CD4-positive, alpha-beta T cell treated with Interleukin-21 for 1 hour (primary cell): Measurements from ENCODE around the gene CCDC137.

Source experiments
- DNase-seq: peaks from one replicate; pipeline ENCODE4 v3.0.0-alpha.2; 2020

Gene CCDC137

GRCh38 chr17:81683584-81684441 lies 17.3 kb downstream of the CCDC137 start, which contains the start of the genes ARL16 and HGS:
TSS of gene ARL16 (minus strand) at chr17:81683797. CDS start at chr17:81683753, 44 bp downstream.
TSS of gene HGS (plus strand) at chr17:81684011. CDS start at chr17:81684067, 56 bp downstream.
- DNase-seq = peak; percentile 99

DNA sequence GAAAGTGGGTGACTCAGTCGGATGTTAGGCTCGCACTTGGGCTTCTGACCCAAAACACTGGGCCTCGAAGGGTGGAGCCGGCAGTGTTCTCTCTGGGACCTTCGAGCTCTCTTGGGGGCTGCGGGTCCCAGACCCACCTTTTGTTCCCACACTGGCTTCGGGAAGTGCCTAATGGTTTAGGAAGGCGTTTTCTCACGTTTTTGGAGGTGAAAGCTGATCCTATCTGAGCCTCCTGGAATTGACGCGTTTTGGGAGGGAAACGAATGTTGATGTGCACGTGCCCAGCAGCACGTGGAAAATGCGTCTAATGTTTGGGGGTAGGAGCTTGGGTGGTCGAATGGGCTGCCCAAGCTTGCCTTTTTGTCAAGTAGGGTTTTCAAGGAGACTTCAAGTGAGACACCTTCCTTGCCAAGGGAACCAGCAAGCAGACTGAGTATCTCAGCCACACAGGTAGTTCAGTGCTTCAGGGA lies 17.9 kb downstream of the CCDC137 start:
- no peak for DNase-seq

DNA sequence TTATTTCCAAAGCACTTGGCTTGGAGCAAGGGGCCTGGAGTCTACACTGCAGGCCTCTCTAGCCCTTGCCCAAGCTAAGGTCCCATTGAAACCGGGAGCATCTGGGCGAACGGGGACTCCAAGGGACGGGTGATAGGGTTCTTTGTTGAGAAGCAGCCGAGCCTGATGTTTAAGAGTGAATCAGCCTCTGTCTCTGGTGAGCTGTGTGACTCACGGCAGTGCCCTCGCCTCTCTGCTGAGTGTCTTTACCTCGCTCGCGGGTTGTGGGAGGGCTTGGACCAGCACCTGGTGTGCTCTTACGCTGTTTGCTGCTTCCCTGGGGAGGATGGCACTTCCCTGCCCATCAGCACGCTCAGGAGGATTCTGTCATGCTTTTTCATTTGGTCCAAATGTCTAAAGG lies 18.6 kb downstream of the CCDC137 start:
- no peak for DNase-seq

- DNase-seq = no peak
Measured at GRCh38 chr17:81686614-81687013, 20.1 kb downstream of the CCDC137 start.

DNA sequence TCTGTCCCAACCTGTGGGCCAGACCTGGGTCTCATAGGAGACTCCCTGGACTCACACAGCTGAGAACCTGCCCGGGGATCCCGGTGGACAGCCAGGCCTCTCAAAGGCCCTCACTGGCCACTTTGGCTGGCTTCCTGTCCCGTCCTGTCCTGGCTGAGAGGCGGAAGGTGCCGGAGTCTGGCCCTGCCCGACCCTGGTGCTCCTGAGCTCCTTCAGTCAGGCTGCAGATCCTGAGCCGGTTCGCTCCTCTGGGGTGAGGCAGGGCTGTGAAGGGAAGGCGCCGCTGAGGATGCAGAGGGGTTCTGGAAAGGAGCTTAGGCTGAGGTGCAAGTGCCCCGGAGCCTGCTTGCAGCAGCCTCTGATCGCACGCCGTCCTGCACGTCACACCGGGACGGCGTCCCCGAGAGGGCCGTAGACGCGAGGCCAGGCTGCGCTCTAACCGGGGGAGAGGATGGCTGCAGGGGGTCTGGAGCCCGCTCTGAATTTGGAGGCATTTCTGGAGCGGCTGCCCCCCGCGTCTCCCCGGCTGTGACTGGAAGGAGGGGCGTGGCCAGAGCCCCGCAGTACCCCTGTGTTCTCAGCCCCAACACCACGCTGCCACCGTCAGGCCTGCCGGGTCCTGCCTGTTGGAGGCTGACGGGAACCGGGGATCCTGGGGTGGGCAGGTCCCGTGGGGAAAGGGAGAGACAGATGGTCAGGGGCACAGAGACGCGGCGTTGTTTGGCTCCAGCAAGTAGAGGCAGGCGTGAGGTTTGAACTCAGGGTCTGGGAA lies 21.4 kb downstream of the CCDC137 start:
- DNase-seq = no peak

DNA sequence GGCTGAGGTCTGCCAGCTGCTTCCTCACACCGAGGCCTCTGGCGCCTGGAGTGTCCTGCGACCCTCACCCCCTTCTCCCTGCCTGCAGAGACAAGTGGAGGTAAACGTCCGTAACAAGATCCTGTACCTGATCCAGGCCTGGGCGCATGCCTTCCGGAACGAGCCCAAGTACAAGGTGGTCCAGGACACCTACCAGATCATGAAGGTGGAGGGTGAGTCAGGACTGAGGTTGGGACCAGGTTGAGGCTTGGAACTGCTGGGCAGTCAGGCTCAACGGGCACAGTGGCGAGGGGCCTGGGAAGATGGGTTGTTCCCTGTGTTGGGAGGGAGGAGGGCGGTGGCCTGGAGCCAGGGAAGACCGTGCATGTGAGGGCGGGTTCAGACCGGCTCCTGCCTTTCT lies 22.1 kb downstream of the CCDC137 start:
- no peak for DNase-seq

- DNase-seq = no peak
Measured at GRCh38 chr17:81690066-81690465, 23.5 kb downstream of the CCDC137 start.

GRCh38 chr17:81690549-81690948 lies 24.0 kb downstream of the CCDC137 start:
- no peak for DNase-seq

- no peak for DNase-seq
Measured at GRCh38 chr17:81691196-81691595, 24.7 kb downstream of the CCDC137 start.

DNA sequence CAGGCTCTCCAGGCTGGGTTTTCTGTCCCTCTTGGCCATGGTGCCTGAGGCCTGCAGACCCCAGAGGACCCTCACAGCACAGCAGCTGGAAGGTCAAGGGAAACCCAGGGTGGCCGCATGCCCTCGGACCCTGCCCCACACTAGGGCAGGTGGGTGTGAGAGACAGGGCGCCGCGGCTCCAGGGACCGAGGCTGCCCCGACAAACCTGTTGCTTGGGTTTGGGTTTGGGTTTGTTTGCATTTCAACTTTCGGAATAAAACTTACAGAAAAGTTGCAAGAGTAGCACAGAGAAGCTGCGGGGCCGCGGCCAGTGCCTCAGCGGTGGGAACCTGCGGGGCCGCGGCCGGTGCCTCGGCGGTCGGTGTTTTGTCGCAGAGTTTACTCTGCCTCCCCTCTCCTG lies 25.1 kb downstream of the CCDC137 start:
- no peak for DNase-seq

- no peak for DNase-seq
Measured at GRCh38 chr17:81693509-81694210, 27.1 kb downstream of the CCDC137 start.

DNA sequence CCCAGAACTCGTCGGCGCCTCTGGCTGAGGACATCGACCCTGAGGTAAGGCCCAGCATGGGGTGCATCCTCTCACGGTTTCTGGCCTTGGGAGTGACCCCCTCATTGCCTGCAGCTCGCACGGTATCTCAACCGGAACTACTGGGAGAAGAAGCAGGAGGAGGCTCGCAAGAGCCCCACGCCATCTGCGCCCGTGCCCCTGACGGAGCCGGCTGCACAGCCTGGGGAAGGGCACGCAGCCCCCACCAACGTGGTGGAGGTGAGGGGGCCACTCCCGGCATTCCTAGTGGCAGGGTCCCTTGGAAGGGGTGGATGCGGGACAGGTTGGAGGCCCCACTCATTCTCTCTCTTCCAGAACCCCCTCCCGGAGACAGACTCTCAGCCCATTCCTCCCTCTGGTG lies 28.3 kb downstream of the CCDC137 start:
- DNase-seq = no peak

GRCh38 chr17:81695211-81695610 lies 28.7 kb downstream of the CCDC137 start:
- no peak for DNase-seq

GRCh38 chr17:81695801-81696200 lies 29.3 kb downstream of the CCDC137 start:
- DNase-seq = no peak

DNA sequence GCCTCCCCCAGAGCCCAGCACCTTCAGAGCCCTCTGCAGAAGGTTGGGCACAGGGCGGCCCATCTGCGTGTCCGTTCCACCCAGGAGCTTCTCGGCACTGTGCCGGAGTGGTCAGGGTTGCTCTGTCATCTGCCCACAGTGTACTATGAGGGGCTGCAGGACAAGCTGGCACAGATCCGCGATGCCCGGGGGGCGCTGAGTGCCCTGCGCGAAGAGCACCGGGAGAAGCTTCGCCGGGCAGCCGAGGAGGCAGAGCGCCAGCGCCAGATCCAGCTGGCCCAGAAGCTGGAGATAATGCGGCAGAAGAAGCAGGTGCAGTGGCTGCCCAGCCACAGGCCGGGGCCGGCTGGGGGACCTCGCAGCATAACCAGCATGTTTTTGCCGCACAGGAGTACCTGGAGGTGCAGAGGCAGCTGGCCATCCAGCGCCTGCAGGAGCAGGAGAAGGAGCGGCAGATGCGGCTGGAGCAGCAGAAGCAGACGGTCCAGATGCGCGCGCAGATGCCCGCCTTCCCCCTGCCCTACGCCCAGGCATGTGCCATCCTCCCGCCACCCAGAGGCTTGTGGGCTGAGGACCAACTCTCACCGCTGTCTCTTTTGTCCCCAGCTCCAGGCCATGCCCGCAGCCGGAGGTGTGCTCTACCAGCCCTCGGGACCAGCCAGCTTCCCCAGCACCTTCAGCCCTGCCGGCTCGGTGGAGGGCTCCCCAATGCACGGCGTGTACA lies 29.8 kb downstream of the CCDC137 start:
- no peak for DNase-seq

- no peak for DNase-seq
Measured at GRCh38 chr17:81697261-81698044, 30.9 kb downstream of the CCDC137 start.

DNA sequence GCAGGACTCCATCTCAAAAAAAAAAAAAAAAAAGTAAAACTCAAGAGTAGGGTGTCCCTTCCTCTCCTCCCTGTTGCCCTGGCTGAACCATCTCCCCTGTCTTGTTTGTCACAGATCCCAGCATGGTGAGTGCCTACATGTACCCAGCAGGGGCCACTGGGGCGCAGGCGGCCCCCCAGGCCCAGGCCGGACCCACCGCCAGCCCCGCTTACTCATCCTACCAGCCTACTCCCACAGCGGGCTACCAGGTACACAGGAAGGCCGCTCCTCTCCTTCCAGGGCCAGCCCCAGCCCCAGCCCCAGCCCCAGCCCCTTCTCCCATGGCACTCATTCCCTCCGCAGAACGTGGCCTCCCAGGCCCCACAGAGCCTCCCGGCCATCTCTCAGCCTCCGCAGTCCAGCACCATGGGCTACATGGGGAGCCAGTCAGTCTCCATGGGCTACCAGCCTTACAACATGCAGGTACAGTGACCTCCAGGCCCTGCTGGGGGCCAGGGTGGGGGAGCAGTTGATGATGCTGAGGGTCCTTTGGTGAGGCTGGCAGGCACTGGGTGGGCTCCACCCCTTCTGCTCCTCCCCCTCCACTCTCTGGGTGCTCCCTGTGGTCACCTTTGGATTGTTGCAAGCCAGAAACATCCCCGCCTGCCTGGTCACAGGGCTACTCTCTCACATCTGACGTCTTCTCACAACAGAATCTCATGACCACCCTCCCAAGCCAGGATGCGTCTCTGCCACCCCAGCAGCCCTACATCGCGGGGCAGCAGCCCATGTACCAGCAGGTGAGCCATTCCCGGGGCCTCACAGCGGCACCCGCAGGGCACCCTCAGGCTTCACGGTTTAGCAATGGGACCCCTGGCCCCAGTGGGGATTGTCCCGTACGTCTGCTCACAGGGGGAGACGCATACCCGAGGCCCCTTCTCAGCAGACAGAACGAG lies 34.1 kb downstream of the CCDC137 start:
- no peak for DNase-seq

DNA sequence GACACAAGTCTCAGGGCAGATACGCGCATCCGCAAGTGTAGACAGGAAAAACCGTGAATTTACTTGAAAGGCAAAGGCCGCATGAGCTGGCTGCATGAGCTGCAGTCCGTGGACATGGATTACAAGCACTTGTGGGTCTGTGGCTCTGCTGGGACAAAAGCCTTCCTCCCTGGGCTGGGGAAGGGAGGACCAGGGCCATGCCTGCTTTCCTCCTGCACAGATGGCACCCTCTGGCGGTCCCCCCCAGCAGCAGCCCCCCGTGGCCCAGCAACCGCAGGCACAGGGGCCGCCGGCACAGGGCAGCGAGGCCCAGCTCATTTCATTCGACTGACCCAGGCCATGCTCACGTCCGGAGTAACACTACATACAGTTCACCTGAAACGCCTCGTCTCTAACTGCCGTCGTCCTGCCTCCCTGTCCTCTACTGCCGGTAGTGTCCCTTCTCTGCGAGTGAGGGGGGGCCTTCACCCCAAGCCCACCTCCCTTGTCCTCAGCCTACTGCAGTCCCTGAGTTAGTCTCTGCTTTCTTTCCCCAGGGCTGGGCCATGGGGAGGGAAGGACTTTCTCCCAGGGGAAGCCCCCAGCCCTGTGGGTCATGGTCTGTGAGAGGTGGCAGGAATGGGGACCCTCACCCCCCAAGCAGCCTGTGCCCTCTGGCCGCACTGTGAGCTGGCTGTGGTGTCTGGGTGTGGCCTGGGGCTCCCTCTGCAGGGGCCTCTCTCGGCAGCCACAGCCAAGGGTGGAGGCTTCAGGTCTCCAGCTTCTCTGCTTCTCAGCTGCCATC lies 34.9 kb downstream of the CCDC137 start:
- DNase-seq = peak; percentile 22

- peak; percentile 91 for DNase-seq
Measured at GRCh38 chr17:81702934-81703746, 36.6 kb downstream of the CCDC137 start, which contains the start of gene MRPL12. TSS of gene MRPL12 (plus strand) at chr17:81703367. CDS start at chr17:81703502, 135 bp downstream.
